CD4-positive, alpha-beta T cell (primary cell): Measurements from ENCODE around the gene MTHFD1L. TPM values are rescaled to one million over a fixed set of nuclear protein-coding genes. Genes with fewer than 3 reads are reported as not detected.

Experiments used
- ATAC-seq: fragments of 200-7000 bp; cut with Tn5 transposase; one replicate; pipeline ENCODE4 v1.10.0; 2022; ENCODE audit warnings: mild to moderate bottlenecking; ENCODE audit not compliant: poor library complexity
- CTCF ChIA-PET: fragments of 350-600 bp; sonication (Branson Sonifier 250); formaldehyde crosslinking; loops from one replicate; lab custom pipeline; 2021; ENCODE audit warnings: antibody characterized with exemption, inconsistent platforms; lab: Charles Lee
- POLR2A ChIA-PET: fragments of 350-600 bp; sonication (Branson Sonifier 250); formaldehyde crosslinking; loops from one replicate; lab custom pipeline; 2021; ENCODE audit warnings: antibody characterized with exemption, inconsistent platforms; lab: Charles Lee
- DNase-seq, 14 experiments: peaks; one replicate each; pipeline ENCODE4 v3.0.0-alpha.2; 2013 to 2020; ENCODE audit warnings: mixed read lengths in 2 of 14
- H3K27ac ChIP-seq, 2 donors: one replicate each; pipeline versions ENCODE4 v1.5.1 to v1.7.0; 2013; ENCODE audit warnings: low read length in 2 of 2, low read depth in 1 of 2, mild to moderate bottlenecking in 1 of 2
- H3K27me3 ChIP-seq, 2 experiments: 1 replicate in 1 of 2; 2 replicates in 1 of 2; pipeline versions ENCODE4 v1.6.1 to v1.7.0; 2013; ENCODE audit warnings: low read length in 2 of 2, control low read depth in 1 of 2, mild to moderate bottlenecking in 1 of 2, moderate library complexity in 1 of 2; ENCODE audit not compliant: insufficient read depth in 2 of 2, control insufficient read depth in 1 of 2
- H3K36me3 ChIP-seq: one replicate; pipeline ENCODE4 v1.6.1; 2013; ENCODE audit warnings: low read length, control low read depth; ENCODE audit not compliant: insufficient read depth
- H3K4me1 ChIP-seq: one replicate; pipeline ENCODE4 v1.6.1; 2013; ENCODE audit warnings: low read length, control low read depth; ENCODE audit not compliant: insufficient read depth
- H3K4me3 ChIP-seq: one replicate; pipeline ENCODE4 v1.5.1; 2013; ENCODE audit warnings: mild to moderate bottlenecking, low read length, moderate library complexity
- H3K9me3 ChIP-seq, 2 experiments: 1 replicate in 1 of 2; 2 replicates in 1 of 2; pipeline versions ENCODE4 v1.6.1 to v1.7.0; 2013; ENCODE audit warnings: low read length in 2 of 2, mild to moderate bottlenecking in 2 of 2, control low read depth in 1 of 2, moderate library complexity in 1 of 2; ENCODE audit not compliant: control insufficient read depth in 1 of 2, insufficient read depth in 1 of 2
- H3K27ac Mint-ChIP-seq: one replicate; pipeline ENCODE4 v1.8.0; 2020; ENCODE audit warnings: mixed read lengths
- H3K27me3 Mint-ChIP-seq: one replicate; pipeline ENCODE4 v1.8.0; 2021; ENCODE audit warnings: mixed read lengths
- H3K36me3 Mint-ChIP-seq: one replicate; pipeline ENCODE4 v1.8.0; 2021; ENCODE audit warnings: low read depth, mixed read lengths
- H3K4me1 Mint-ChIP-seq: one replicate; pipeline ENCODE4 v1.8.0; 2021; ENCODE audit warnings: low read depth, mixed read lengths
- H3K4me3 Mint-ChIP-seq: one replicate; pipeline ENCODE4 v1.8.0; 2020; ENCODE audit warnings: mild to moderate bottlenecking, mixed read lengths
- H3K9me3 Mint-ChIP-seq: one replicate; pipeline ENCODE4 v1.8.0; 2020; ENCODE audit warnings: mixed read lengths
- CTCF ChIP-seq: fragments of 200-600 bp; IDR thresholded peaks from one replicate; pipeline ENCODE4 v1.8.0; 2022; ENCODE audit warnings: antibody characterized with exemption, mild to moderate bottlenecking
- intact Hi-C, 2 experiments: fragments of 100-400 bp; cut with DNase I in 1 of 2; cut with micrococcal nuclease in 1 of 2; formaldehyde crosslinking; loops; one replicate each; pipeline versions ENCODE4 v1.15.1 to v1.9.0; 2023 to 2025; cut with DNase I, micrococcal nuclease
- total RNA-seq, 174 experiments: library from RNA in 2 of 174; stranded (reverse) in 2 of 174; gene quantifications; one replicate each; pipeline ENCODE4 v1.2.3 and lab custom pipeline; 2021 to 2026

Gene MTHFD1L
- total RNA-seq, 2 experiments from 2014 or later: 8.8 to 9.7 TPM

DNA sequence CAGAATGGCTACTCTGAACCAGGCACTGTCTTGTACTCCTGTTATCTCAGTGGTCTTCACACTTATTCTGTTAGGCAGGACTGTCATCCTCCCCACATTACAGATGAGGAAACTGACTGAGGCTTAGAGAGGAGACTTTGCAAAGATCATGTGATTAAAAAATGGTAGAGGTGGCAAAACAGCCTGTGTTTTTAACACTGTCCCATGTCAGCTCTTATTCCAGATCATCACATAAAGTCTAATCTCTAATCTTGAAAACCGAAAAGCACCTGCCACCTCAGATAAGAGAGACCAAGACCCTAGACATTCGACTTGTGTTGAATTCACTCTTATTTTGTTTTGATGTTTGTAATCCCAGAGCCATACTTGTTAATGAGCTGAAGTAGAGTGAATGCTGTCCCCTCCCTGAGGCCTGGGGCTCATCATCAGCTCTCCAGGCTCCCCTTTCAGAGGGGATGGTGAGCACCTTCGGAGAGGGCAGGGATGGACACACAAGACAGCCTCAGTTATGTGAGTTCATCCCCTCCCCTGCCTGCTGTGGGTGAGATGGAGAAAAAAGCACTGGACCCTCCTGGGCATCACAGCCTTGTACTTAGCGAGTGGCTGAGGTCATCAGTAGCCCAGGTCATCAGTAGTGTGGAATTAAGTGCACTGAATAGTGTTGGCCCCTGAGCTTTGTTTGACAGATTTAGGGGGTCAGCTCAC is 30.6 kb downstream of the MTHFD1L start:
- no peaks in the 10 kb centered on the region for H3K36me3 ChIP-seq
- no peaks in the 10 kb centered on the region for H3K27me3 ChIP-seq
- H3K36me3 Mint-ChIP-seq: no peaks in the 10 kb centered on the region
- no peaks in the 10 kb centered on the region for H3K9me3 Mint-ChIP-seq
- POLR2A ChIA-PET: no interaction called here
- intact Hi-C loops: loop anchor here in 1 of 2 experiments (10.0 kb wide), 1 partner anchor 579 kb away; no protein-coding TSS in a partner anchor
- H3K27ac ChIP-seq: no peak overlapping the region
- ATAC-seq (no peak), DNase-seq (no peak)
- H3K9me3 ChIP-seq: no peaks in the 10 kb centered on the region
- H3K4me3 Mint-ChIP-seq: no peak overlapping the region
- CTCF ChIA-PET: interaction anchor here (11.4 kb wide), 1 partner anchor 428 kb away, joined by 78 read pairs; no protein-coding TSS in a partner anchor
- no peaks in the 10 kb centered on the region for H3K27me3 Mint-ChIP-seq
- no peak overlapping the region for H3K4me3 ChIP-seq
- peaks cover 19% of the 10 kb centered on the region for H3K4me1 Mint-ChIP-seq
- no peak for TF ChIP-seq CTCF
- H3K4me1 ChIP-seq: peaks cover 7% of the 10 kb centered on the region
- H3K27ac Mint-ChIP-seq: no peak overlapping the region

GRCh38 chr6:150897400-150897943 is 32.0 kb downstream of the MTHFD1L start:
- Mint-ChIP-seq H3K27ac (no peak overlapping the region), H3K27me3 (no peaks in the 10 kb centered on the region), H3K9me3 (no peaks in the 10 kb centered on the region), H3K4me3 (no peak overlapping the region), H3K36me3 (no peaks in the 10 kb centered on the region), H3K4me1 (peaks cover 19% of the 10 kb centered on the region)
- H3K27ac ChIP-seq: no peak overlapping the region
- no peaks in the 10 kb centered on the region for H3K9me3 ChIP-seq
- intact Hi-C loops: loop anchor here in 1 of 2 experiments (10.0 kb wide), 1 partner anchor 577 kb away; no protein-coding TSS in a partner anchor
- TF ChIP-seq CTCF: no peak
- no peaks in the 10 kb centered on the region for H3K27me3 ChIP-seq
- H3K36me3 ChIP-seq: no peaks in the 10 kb centered on the region
- ATAC-seq (no peak), DNase-seq (no peak)
- ChIA-PET POLR2A (no interaction called here), CTCF (interaction anchor here (11.4 kb wide), 1 partner anchor 427 kb away, joined by 78 read pairs; no protein-coding TSS in a partner anchor)
- no peak overlapping the region for H3K4me3 ChIP-seq
- peaks cover 7% of the 10 kb centered on the region for H3K4me1 ChIP-seq

DNA sequence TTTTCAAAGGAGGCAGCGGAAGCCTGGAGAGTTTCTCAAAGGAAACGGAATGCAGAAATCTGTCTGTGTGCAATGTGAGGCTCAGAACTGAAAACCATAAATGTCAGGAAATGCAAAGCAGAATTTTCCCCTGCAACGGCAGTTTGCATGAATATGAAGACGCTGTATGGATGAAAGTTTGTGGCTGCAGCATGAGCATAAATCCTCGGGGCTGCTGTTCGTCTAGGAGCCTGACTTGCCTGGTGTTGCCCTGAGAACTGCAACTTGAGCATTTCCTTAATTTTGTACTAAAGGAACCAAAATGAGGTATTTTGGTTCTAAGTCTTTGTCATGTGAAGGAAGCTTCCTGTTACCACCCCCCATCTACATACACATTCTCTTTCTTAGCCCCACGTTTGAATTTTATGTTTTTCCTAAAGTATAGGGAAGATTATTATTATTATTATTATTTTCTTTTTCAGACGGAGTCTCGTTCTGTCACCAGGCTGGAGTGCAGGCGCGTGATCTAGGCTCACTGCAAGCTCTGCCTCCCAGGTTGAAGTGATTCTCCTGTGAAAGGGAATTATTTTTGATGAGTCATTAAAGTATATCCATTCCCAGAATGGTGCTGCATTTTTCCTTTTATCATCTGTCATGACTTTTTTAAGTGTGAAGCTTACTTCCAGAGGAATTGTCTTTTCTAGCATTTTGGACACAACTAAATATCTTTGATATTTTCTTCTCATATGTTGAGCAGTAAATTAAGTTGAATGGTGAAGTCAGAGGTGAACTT is 33.1 kb downstream of the MTHFD1L start:
- Mint-ChIP-seq H3K27me3 (no peaks in the 10 kb centered on the region), H3K36me3 (no peaks in the 10 kb centered on the region), H3K9me3 (no peaks in the 10 kb centered on the region), H3K4me3 (no peak overlapping the region), H3K27ac (no peak overlapping the region), H3K4me1 (peaks cover 19% of the 10 kb centered on the region)
- Histone ChIP-seq H3K9me3 (no peaks in the 10 kb centered on the region), H3K36me3 (no peaks in the 10 kb centered on the region), H3K27me3 (no peaks in the 10 kb centered on the region), H3K4me3 (no peak overlapping the region), H3K4me1 (peaks cover 7% of the 10 kb centered on the region), H3K27ac (no peak overlapping the region)
- intact Hi-C loops: loop anchor here in 1 of 2 experiments (10.0 kb wide), 1 partner anchor 576 kb away; no protein-coding TSS in a partner anchor
- DNase-seq (no peak), ATAC-seq (no peak)
- CTCF ChIA-PET: interaction anchor here (11.4 kb wide), 1 partner anchor 426 kb away, joined by 78 read pairs; no protein-coding TSS in a partner anchor
- no peak for TF ChIP-seq CTCF
- POLR2A ChIA-PET: no interaction called here
